Measurements from ENCODE around the gene GPRC5B.

DNA sequence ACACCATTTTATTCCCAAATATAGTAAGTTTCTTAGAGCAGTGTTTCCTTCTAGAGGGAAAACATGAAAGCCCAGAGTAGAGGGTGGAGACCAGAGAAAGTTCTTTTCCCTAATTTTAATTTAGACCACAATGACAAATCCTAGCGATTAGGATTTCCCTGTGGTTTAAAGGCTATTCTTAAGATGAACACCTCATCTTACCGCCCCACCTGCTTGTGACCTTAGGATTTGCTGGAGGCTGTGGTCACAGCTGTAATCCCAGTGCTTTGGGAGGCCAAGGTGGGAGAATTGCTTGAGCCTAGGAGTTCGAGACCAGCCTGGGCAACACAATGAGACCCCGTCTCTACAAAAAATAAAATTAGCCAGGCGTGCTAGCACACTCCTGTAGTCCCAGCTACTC lies 51.1 kb downstream of the GPRC5B start:
- TF ChIP-seq POLR2AphosphoS5 (IDR thresholded peaks at IDR 0.05; ENCODE audit: borderline replicate concordance, low read depth, low read length) (no peak), EZH2 (IDR thresholded peaks at IDR 0.05) (no peak), FOXP2 (optimal IDR thresholded peaks at IDR 0.05; ENCODE audit: control extremely low read depth, extremely low read length, insufficient read depth) (no peak)

All from SK-N-MC (cell line).